Measurements from ENCODE around the gene AURKA. TPM values are rescaled to one million over a fixed set of nuclear protein-coding genes. Genes with fewer than 3 reads are reported as not detected.

Gene AURKA
- polyA plus RNA-seq, 1 donor (not counting 4 experiments of a cell fraction or from before 2014, with no cell fraction given), result 36.1 TPM

GRCh38 chr20:56360133-56360907 lies 31.7 kb downstream of the AURKA start:
- Histone ChIP-seq H3K9me1 (ENCODE audit: control insufficient read depth, extremely low read depth, insufficient read depth, low read length) (peaks cover 3% of the 10 kb centered on the region), H3K27ac (ENCODE audit: control insufficient read depth, insufficient read depth, low read length) (peak overlapping the region; percentile 69), H3K9me3 (ENCODE audit: control insufficient read depth, low read depth, low read length) (no peaks in the 10 kb centered on the region), H3K36me3 (ENCODE audit: control insufficient read depth in 2 of 2, extremely low read depth in 1 of 2, insufficient read depth in 2 of 2, low read length in 2 of 2) (peaks cover 4 to 8% of the 10 kb centered on the region in 2 experiments), H2AFZ (ENCODE audit: control insufficient read depth, low read length) (peak overlapping the region; percentile 92), H3K4me2 (ENCODE audit: control insufficient read depth, extremely low read depth, insufficient read depth, low read depth, low read length) (peak overlapping the region; percentile 94), H3K4me1 (ENCODE audit: control insufficient read depth, extremely low read depth, insufficient read depth, low read length) (peaks cover 12% of the 10 kb centered on the region), H4K20me1 (ENCODE audit: control insufficient read depth, extremely low read depth, insufficient read depth, low read length) (no peaks in the 10 kb centered on the region), H3K4me3 (ENCODE audit: control insufficient read depth in 2 of 3, extremely low read depth in 1 of 3, insufficient read depth in 2 of 3, low read depth in 1 of 3, low read length in 3 of 3) (peak overlapping the region; percentile 81 to 90 (median 84)), H3K27me3 (ENCODE audit: control insufficient read depth, extremely low read depth, insufficient read depth, low read length) (no peaks in the 10 kb centered on the region), H3K9ac (ENCODE audit: control insufficient read depth, extremely low read depth, insufficient read depth, low read length) (peak overlapping the region; percentile 75), H3K79me2 (ENCODE audit: control insufficient read depth, insufficient read depth, low read length) (peaks cover 8% of the 10 kb centered on the region)
- no peak for DNase-seq (ENCODE audit: low read depth, low spot score)
- FAIRE-seq, result no peak
- dilution Hi-C loops (cut with MboI; ENCODE audit: extremely low pct_ligation_motif_present, low sequenced_read_pairs), result no loop called here
- no peak for TF ChIP-seq EZH2 (IDR thresholded peaks at IDR 0.05; ENCODE audit: low read length)
- TF ChIP-seq, protein P1, sequence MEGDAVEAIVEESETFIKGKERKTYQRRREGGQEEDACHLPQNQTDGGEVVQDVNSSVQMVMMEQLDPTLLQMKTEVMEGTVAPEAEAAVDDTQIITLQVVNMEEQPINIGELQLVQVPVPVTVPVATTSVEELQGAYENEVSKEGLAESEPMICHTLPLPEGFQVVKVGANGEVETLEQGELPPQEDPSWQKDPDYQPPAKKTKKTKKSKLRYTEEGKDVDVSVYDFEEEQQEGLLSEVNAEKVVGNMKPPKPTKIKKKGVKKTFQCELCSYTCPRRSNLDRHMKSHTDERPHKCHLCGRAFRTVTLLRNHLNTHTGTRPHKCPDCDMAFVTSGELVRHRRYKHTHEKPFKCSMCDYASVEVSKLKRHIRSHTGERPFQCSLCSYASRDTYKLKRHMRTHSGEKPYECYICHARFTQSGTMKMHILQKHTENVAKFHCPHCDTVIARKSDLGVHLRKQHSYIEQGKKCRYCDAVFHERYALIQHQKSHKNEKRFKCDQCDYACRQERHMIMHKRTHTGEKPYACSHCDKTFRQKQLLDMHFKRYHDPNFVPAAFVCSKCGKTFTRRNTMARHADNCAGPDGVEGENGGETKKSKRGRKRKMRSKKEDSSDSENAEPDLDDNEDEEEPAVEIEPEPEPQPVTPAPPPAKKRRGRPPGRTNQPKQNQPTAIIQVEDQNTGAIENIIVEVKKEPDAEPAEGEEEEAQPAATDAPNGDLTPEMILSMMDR (optimal IDR thresholded peaks at IDR 0.05 in 1 of 3, IDR thresholded peaks at IDR 0.05 in 1 of 3, conservative IDR thresholded peaks at IDR 0.05 in 1 of 3; ENCODE audit: extremely low read depth in 1 of 3, insufficient read depth in 2 of 3, low read length in 3 of 3), result peak in 1 of 3 experiments; percentile 13

DNA sequence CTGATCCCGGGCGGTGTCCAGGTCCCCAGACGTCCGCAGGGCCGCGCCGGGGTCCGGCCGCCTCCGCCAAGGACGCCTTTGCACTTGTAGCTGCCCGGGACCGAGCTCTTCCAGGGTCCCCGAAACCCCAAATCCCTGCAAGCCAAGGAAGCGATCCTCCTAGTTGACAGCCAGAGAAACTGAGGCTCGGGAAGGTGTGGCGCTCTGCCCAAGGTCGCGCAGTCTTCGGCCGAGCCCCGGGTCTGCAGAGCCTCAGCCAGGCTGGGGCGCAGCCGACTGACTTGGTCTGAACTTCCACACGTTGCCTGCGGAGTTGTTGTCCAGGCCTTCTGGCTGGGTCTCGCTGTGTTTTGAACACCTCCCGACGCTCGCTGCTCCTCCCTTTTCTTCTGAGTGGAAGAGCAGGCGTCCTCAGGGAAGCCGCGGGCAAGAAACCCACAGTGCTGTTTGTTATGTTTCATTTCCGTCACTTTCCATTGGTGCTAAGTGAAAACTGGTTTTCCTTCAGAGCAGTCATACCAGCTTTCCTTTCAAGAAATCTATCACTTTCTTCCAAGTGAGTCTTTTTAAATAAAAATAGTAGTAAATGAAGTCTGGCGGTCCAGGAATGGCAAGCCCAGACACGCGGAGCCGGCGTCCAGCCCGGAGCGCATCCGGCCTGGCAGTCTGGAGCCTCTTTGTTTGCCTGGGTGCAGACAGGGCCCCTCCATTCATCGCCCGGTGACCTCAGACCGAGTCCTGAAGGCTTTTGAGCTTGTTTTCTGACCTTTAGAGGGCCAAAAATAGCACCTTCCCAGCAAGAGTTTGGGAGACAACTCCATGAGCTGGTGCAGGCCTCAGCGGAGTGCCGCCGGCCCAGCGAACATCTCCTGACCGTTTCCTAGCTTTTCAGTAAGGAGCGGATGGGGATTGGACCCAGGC lies 32.5 kb downstream of the AURKA start:
- DNase-seq (ENCODE audit: low read depth, low spot score) (peak; percentile 26), FAIRE-seq (no peak)
- Histone ChIP-seq H3K79me2 (ENCODE audit: control insufficient read depth, insufficient read depth, low read length) (peaks cover 8% of the 10 kb centered on the region), H3K36me3 (ENCODE audit: control insufficient read depth in 2 of 2, extremely low read depth in 1 of 2, insufficient read depth in 2 of 2, low read length in 2 of 2) (peaks cover 4 to 8% of the 10 kb centered on the region in 2 experiments), H3K27me3 (ENCODE audit: control insufficient read depth, extremely low read depth, insufficient read depth, low read length) (no peaks in the 10 kb centered on the region), H2AFZ (ENCODE audit: control insufficient read depth, low read length) (peak overlapping the region; percentile 92), H3K27ac (ENCODE audit: control insufficient read depth, insufficient read depth, low read length) (peak overlapping the region; percentile 69), H3K4me1 (ENCODE audit: control insufficient read depth, extremely low read depth, insufficient read depth, low read length) (peaks cover 12% of the 10 kb centered on the region), H3K9ac (ENCODE audit: control insufficient read depth, extremely low read depth, insufficient read depth, low read length) (peak overlapping the region; percentile 75), H3K9me3 (ENCODE audit: control insufficient read depth, low read depth, low read length) (no peaks in the 10 kb centered on the region), H3K4me2 (ENCODE audit: control insufficient read depth, extremely low read depth, insufficient read depth, low read depth, low read length) (peak overlapping the region; percentile 94), H3K4me3 (ENCODE audit: control insufficient read depth in 2 of 3, extremely low read depth in 1 of 3, insufficient read depth in 2 of 3, low read depth in 1 of 3, low read length in 3 of 3) (peak overlapping the region; percentile 81 to 90 (median 84)), H4K20me1 (ENCODE audit: control insufficient read depth, extremely low read depth, insufficient read depth, low read length) (no peaks in the 10 kb centered on the region), H3K9me1 (ENCODE audit: control insufficient read depth, extremely low read depth, insufficient read depth, low read length) (peaks cover 3% of the 10 kb centered on the region)
- dilution Hi-C loops (cut with MboI; ENCODE audit: extremely low pct_ligation_motif_present, low sequenced_read_pairs), result no loop called here
- TF ChIP-seq, protein P1 (optimal IDR thresholded peaks at IDR 0.05 in 1 of 3, IDR thresholded peaks at IDR 0.05 in 1 of 3, conservative IDR thresholded peaks at IDR 0.05 in 1 of 3; ENCODE audit: extremely low read depth in 1 of 3, insufficient read depth in 2 of 3, low read length in 3 of 3), result no peak
- no peak for TF ChIP-seq EZH2 (IDR thresholded peaks at IDR 0.05; ENCODE audit: low read length)
